K562 (cell line): ENCODE measurements around the gene NOS2. TPM values are rescaled to one million over a fixed set of nuclear protein-coding genes. Genes with fewer than 3 reads are reported as not detected.

ENCODE experiments used
- BCL6 ChIP-seq: fragments of 250-450 bp; sonication (Bioruptor Pico); IDR thresholded peaks from 2 replicates; pipeline ENCODE4 v1.4.0; 2020
- HDAC1 ChIP-seq, 2 experiments: fragments of 450-650 bp; IDR thresholded peaks; 2 replicates each; pipeline ENCODE4 v1.6.1; 2016 to 2017; ENCODE audit warnings: inconsistent platforms in 1 of 2, mild to moderate bottlenecking in 1 of 2, moderate library complexity in 1 of 2
- HDAC2 ChIP-seq: fragments of 450-650 bp; IDR thresholded peaks from 2 replicates; pipeline ENCODE4 v1.6.1; 2016; ENCODE audit warnings: mild to moderate bottlenecking
- MAZ ChIP-seq, 2 experiments: fragments of 450-650 bp in 1 of 2; sonication (generic) in 1 of 2; formaldehyde crosslinking; IDR thresholded peaks in 1 of 2; conservative IDR thresholded peaks in 1 of 2; 2 replicates each; pipeline versions ENCODE4 v1.4.0 to v1.5.0; 2020; ENCODE audit warnings: mild to moderate bottlenecking in 1 of 2, missing genetic modification reagents in 1 of 2
- MTF1 ChIP-seq: fragments of 250-450 bp; sonication (Bioruptor Pico); IDR thresholded peaks from 2 replicates; pipeline ENCODE4 v1.9.0; 2021; ENCODE audit warnings: moderate library complexity, mild to moderate bottlenecking, inconsistent platforms, borderline replicate concordance
- NCOA6 ChIP-seq: fragments of 450-650 bp; IDR thresholded peaks from 2 replicates; pipeline ENCODE4 v1.6.1; 2017; ENCODE audit warnings: mild to moderate bottlenecking
- RBBP5 ChIP-seq: fragments of 200-600 bp; sonication (generic); IDR thresholded peaks from 2 replicates; pipeline ENCODE4 v1.6.1; 2012; ENCODE audit warnings: borderline replicate concordance, mild to moderate bottlenecking, low read length, control low read depth, inconsistent platforms; ENCODE audit not compliant: insufficient read depth, poor library complexity, severe bottlenecking
- ZNF232 ChIP-seq: sonication (generic); formaldehyde crosslinking; IDR thresholded peaks from 2 replicates; pipeline ENCODE4 v1.8.0; 2022; ENCODE audit warnings: mild to moderate bottlenecking, missing genetic modification reagents
- ZNF766 ChIP-seq: fragments of 200-800 bp; sonication (Bioruptor generic); conservative IDR thresholded peaks from 2 replicates; pipeline ENCODE4 v1.6.1; 2016; ENCODE audit warnings: missing genetic modification characterization, missing compliant biosample characterization
- ZSCAN32 ChIP-seq: fragments of 450-650 bp; formaldehyde crosslinking; IDR thresholded peaks from 2 replicates; pipeline ENCODE4 v1.4.0; 2020; ENCODE audit warnings: mild to moderate bottlenecking, moderate library complexity
- polyA plus RNA-seq, 8 experiments: library from polyadenylated mRNA; depleted of rRNA in 4 of 8; stranded (reverse) in 5 of 8; unstranded in 3 of 8; fragments of >200 nt; fragmentation: Nextera tagmentation in 2 of 8; fragmentation: Illumina TruSeq in 1 of 8; extraction: Ambion mirVana in 2 of 8; extraction: Trizol in 1 of 8; gene quantifications; 2 replicates each; pipeline versions ENCODE4 v1.2.1 to v1.2.3, GENCODE V29; 2011 to 2014; ENCODE audit warnings: inconsistent platforms in 1 of 8, missing spikeins in 1 of 8
- total RNA-seq, 7 experiments: library from RNA; depleted of rRNA in 6 of 7; stranded (reverse); fragments of >200 nt in 6 of 7; fragmentation: Illumina TruSeq in 2 of 7; extraction: Trizol in 2 of 7; gene quantifications; 2 replicates each; pipeline versions ENCODE4 v1.2.1 to v1.2.3, GENCODE V29; 2011 to 2021; ENCODE audit warnings: low replicate concordance in 1 of 7
- TF ChIP-seq, protein P1 (sequence below), 2 experiments: fragments of 450-650 bp in 1 of 2; IDR thresholded peaks; 2 replicates each; pipeline ENCODE4 v1.6.1; 2011 to 2017; ENCODE audit warnings: low read depth in 2 of 2, antibody characterized with exemption in 1 of 2, borderline replicate concordance in 1 of 2, low read length in 1 of 2, mild to moderate bottlenecking in 1 of 2, mixed read lengths in 1 of 2; ENCODE audit not compliant: control insufficient read depth in 1 of 2
- TF ChIP-seq, protein P2 (sequence below): fragments of 150-350 bp; conservative IDR thresholded peaks from 2 replicates; pipeline ENCODE4 v1.6.1; 2014; ENCODE audit warnings: low read length
- TF ChIP-seq, protein P3 (sequence below): sonication (generic); formaldehyde crosslinking; IDR thresholded peaks from 2 replicates; pipeline ENCODE4 v1.5.0; 2020; ENCODE audit warnings: missing genetic modification reagents
- TF ChIP-seq, protein P4 (sequence below): fragments of 200-800 bp; sonication (Bioruptor generic); IDR thresholded peaks from 2 replicates; pipeline ENCODE4 v1.6.1; 2017; ENCODE audit warnings: missing genetic modification characterization, missing compliant biosample characterization
- TF ChIP-seq, protein P5 (sequence below), 2 experiments: fragments of 450-650 bp; conservative IDR thresholded peaks; 2 replicates each; pipeline ENCODE4 v1.6.1; 2017; ENCODE audit warnings: mild to moderate bottlenecking in 2 of 2, moderate library complexity in 2 of 2

The NOS2 gene
- total and polyA plus RNA-seq, 9 of the 15 experiments (the other 6 are each of a cell fraction or from before 2014, with no cell fraction given), result not detected

DNA sequence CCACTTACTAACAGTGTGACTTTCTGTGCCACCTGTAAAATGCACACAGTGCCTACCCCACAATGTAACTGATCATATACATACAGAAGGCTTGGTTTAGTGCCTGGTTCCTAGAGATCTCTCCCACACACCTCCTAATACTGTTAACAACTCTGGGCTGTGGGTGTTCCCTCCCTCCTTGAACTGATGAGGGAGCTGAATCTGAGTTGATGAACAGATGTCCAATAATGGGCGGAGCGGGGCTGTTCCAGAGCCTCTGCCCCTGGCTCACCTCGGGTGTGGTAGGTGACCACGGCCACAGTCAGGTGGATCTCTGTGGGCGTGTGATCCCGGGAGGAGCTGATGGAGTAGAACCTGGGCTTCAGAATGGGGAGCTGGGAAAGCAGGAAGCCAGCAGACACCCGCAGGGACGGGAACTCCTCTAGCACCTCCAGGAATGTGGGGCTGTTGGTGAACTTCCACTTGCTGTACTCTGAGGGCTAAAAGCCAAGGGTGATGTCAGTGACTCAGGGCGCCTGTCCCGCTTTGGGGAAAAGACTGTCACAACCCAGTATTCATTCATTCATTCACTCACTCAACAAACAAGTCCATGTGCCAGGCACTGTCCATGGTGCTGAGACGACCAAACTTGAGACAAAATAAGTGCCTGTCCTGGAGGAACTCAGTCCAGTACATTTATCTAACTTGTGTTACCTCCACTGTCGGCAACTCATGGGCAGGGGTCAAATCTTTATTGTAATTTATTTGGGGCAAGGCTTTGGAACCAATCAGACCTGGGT, 37.6 kb downstream of the NOS2 start (continued):
- TF ChIP-seq, protein P1, sequence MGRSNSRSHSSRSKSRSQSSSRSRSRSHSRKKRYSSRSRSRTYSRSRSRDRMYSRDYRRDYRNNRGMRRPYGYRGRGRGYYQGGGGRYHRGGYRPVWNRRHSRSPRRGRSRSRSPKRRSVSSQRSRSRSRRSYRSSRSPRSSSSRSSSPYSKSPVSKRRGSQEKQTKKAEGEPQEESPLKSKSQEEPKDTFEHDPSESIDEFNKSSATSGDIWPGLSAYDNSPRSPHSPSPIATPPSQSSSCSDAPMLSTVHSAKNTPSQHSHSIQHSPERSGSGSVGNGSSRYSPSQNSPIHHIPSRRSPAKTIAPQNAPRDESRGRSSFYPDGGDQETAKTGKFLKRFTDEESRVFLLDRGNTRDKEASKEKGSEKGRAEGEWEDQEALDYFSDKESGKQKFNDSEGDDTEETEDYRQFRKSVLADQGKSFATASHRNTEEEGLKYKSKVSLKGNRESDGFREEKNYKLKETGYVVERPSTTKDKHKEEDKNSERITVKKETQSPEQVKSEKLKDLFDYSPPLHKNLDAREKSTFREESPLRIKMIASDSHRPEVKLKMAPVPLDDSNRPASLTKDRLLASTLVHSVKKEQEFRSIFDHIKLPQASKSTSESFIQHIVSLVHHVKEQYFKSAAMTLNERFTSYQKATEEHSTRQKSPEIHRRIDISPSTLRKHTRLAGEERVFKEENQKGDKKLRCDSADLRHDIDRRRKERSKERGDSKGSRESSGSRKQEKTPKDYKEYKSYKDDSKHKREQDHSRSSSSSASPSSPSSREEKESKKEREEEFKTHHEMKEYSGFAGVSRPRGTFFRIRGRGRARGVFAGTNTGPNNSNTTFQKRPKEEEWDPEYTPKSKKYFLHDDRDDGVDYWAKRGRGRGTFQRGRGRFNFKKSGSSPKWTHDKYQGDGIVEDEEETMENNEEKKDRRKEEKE (IDR thresholded peaks at IDR 0.05; ENCODE audit: borderline replicate concordance in 1 of 2, control insufficient read depth in 1 of 2, low read depth in 2 of 2, low read length in 1 of 2), result no peak
- TF ChIP-seq, protein P2, sequence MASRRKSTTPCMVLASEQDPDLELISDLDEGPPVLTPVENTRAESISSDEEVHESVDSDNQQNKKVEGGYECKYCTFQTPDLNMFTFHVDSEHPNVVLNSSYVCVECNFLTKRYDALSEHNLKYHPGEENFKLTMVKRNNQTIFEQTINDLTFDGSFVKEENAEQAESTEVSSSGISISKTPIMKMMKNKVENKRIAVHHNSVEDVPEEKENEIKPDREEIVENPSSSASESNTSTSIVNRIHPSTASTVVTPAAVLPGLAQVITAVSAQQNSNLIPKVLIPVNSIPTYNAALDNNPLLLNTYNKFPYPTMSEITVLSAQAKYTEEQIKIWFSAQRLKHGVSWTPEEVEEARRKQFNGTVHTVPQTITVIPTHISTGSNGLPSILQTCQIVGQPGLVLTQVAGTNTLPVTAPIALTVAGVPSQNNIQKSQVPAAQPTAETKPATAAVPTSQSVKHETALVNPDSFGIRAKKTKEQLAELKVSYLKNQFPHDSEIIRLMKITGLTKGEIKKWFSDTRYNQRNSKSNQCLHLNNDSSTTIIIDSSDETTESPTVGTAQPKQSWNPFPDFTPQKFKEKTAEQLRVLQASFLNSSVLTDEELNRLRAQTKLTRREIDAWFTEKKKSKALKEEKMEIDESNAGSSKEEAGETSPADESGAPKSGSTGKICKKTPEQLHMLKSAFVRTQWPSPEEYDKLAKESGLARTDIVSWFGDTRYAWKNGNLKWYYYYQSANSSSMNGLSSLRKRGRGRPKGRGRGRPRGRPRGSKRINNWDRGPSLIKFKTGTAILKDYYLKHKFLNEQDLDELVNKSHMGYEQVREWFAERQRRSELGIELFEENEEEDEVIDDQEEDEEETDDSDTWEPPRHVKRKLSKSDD, result no peak
- TF ChIP-seq ZNF232 (CRISPR knock-in tag) (0 out of 2 replicates have a peak, but pooled peaks have one; percentile 41), MAZ (CRISPR knock-in tag; conservative IDR thresholded peaks at IDR 0.05 in 1 of 2, IDR thresholded peaks at IDR 0.05 in 1 of 2) (no peak), BCL6 (CRISPR knock-in tag) (no peak), HDAC2 (0 out of 2 replicates have a peak, but pooled peaks have one; percentile 51), ZNF766 (CRISPR knock-in tag) (0 out of 2 replicates have a peak, but pooled peaks have one; percentile 20), NCOA6 (no peak), MTF1 (CRISPR knock-in tag) (no peak), RBBP5 (no peak), HDAC1 (IDR thresholded peaks at IDR 0.05) (peak in 1 of 2 experiments; percentile 81; a peak in 2 of 4 replicates), ZSCAN32 (CRISPR knock-in tag) (no peak)
- TF ChIP-seq, protein P3, sequence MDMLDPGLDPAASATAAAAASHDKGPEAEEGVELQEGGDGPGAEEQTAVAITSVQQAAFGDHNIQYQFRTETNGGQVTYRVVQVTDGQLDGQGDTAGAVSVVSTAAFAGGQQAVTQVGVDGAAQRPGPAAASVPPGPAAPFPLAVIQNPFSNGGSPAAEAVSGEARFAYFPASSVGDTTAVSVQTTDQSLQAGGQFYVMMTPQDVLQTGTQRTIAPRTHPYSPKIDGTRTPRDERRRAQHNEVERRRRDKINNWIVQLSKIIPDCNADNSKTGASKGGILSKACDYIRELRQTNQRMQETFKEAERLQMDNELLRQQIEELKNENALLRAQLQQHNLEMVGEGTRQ, result no peak
- TF ChIP-seq, protein P4, sequence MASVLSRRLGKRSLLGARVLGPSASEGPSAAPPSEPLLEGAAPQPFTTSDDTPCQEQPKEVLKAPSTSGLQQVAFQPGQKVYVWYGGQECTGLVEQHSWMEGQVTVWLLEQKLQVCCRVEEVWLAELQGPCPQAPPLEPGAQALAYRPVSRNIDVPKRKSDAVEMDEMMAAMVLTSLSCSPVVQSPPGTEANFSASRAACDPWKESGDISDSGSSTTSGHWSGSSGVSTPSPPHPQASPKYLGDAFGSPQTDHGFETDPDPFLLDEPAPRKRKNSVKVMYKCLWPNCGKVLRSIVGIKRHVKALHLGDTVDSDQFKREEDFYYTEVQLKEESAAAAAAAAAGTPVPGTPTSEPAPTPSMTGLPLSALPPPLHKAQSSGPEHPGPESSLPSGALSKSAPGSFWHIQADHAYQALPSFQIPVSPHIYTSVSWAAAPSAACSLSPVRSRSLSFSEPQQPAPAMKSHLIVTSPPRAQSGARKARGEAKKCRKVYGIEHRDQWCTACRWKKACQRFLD, result 0 out of 2 replicates have a peak, but pooled peaks have one; percentile 44
- TF ChIP-seq, protein P5, sequence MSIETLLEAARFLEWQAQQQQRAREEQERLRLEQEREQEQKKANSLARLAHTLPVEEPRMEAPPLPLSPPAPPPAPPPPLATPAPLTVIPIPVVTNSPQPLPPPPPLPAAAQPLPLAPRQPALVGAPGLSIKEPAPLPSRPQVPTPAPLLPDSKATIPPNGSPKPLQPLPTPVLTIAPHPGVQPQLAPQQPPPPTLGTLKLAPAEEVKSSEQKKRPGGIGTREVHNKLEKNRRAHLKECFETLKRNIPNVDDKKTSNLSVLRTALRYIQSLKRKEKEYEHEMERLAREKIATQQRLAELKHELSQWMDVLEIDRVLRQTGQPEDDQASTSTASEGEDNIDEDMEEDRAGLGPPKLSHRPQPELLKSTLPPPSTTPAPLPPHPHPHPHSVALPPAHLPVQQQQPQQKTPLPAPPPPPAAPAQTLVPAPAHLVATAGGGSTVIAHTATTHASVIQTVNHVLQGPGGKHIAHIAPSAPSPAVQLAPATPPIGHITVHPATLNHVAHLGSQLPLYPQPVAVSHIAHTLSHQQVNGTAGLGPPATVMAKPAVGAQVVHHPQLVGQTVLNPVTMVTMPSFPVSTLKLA (conservative IDR thresholded peaks at IDR 0.05), result peak; percentile 87 to 94
